ENCODE measurements around the gene LGALS7.
"Not testable (repeated sequence)": the region's sequence is repeated elsewhere in the genome, so short reads cannot be mapped to it uniquely, and the experiment has no call there.

Gene LGALS7

DNA sequence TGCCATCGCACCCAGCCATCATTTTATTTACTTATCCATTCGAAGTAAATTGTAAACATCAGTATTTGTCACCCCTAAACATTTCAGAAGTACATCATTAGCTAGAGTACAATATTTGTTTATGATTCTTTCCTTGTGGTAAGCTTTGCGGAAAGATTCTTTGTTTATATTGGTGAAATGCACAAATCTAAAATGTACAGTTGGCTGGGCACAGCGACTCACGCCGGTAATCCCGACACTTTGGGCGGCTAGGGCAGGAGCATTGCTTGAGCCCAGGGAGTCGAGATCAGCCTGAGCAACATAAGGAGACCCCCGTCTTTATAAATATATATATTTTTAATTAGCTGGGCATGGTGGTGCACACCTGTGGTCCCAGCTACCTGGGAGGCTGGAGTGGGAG is 25.8 kb upstream of the LGALS7 start:
- peak; percentile 38 for DNase-seq

- DNase-seq: not testable (repeated sequence)
These were observed 24.5 kb upstream of the LGALS7 start for GRCh38 chr19:38797781-38798180.

DNA sequence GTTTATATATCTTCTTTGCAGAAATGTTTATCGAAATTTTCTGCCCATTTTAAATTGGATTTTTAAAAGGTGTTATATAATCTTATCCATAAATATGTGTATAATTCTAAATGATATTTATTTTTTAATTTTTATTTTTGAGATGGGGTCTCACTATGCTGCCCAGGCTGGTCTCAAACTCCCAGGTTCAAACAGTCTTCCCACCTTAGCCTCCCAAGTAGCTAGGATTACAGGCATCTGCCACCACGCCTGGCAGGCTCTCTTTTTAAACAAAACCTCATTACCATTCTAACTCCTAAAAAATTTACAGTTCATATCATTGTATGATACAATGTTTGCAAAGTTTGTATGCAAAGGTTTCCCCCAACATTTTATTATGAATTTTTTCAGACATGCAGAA is 22.8 kb upstream of the LGALS7 start:
- no peak for DNase-seq

DNA sequence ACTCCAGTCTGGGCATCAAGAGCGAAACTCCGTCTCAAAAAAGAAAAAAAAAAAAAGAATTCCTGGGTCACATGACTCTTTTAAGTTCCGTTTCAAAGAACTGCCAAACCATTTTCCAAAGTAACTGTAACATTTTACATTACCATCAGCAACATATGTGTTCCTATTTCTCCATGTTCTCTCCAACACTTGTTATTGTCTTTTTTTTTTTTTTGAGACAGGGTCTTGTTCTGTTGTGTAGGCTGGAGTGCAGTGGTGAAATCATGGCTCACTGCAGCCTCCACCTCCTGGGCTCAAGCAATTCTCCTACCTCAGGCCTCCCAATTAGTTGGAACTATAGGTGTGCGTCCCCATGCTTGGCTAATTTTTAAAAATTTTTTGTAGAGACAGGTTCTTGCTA is 22.2 kb upstream of the LGALS7 start:
- no peak for DNase-seq

DNA sequence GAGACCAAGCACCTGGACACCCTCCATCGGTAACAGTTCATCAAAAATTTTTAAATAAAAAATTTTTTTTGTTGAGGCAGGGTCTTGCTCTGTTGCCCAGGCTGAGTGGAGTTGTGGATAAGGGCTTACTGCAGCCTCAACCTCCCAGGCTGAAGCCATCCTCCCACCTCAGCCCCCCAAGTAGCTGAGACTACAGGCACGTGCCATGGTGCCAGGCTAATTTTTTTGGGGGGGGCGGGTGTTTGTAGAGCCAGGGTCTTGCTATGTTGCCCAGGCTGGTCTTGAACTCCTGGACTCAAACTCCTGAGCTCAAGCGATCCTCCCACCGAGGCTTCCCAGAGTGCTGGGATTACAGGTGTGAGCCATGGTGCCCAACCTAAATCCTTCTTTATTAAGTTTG is 20.4 kb upstream of the LGALS7 start:
- DNase-seq: no peak

DNA sequence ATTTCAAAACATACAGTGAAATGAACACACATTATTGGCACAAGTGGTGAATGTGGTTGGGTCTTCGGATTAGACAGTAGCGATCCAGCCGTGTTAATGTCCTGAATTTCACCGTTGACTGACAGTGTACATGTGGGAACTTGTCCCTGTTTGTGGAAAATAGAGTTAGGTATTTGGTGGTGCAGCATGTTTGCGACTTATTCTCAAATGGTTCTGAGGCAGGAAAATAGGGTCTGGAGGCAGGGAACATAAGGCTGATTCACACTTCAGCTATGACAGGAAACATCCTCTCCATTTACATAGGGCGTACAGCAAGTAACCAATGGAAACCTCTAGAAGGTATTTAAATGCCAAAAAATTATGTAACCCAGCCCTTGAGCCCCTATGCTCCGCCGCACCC is 19.9 kb upstream of the LGALS7 start:
- DNase-seq: peak; percentile 34

DNA sequence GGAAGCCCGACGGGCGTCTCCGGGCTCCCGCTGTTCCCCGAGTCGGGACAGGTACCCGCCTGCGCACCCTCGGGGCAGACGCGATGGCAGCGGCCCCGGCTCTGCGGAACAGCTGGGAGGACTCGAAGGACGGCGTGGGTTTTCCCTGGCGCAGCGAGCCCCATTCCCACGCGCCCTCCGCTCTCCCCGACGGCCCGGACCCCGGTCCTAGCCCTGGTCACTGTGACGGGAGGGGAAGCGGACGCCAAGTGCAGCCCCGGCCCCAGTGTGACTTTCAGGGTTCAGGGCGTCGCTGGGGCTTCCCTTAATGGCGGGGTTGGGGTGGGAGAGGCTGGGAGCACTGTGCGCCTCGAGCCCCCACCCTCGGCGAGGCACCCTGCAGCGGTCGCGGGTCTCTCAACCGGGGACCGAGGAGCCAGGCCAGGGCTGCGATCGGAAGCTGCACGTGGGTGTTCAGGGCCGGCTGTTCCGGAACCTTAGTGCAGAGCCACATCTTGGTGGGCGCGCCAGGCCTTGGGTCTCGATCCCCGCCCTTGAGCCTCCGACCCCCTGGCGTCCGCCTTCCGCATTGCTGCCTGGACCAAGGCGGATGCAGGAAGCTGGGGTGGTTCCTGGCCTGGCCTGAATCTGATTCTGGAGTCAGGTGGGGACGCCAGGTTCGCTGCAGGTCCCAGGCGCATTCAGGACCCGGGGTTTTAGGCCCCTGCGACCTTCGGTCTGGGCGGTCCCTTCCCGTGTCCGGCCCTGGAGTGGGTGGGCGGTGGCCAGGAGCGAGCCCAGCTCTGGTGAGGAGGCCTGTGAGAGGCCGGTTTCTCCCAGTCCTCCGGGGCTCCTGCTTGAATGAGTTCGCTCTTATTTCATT is 19.2 kb upstream of the LGALS7 start:
- no peak for DNase-seq

GRCh38 chr19:38791451-38792064 is 18.2 kb upstream of the LGALS7 start:
- not testable (repeated sequence) for DNase-seq

- not testable (repeated sequence) for DNase-seq
These were observed 17.4 kb upstream of the LGALS7 start for GRCh38 chr19:38790507-38791403.

DNA sequence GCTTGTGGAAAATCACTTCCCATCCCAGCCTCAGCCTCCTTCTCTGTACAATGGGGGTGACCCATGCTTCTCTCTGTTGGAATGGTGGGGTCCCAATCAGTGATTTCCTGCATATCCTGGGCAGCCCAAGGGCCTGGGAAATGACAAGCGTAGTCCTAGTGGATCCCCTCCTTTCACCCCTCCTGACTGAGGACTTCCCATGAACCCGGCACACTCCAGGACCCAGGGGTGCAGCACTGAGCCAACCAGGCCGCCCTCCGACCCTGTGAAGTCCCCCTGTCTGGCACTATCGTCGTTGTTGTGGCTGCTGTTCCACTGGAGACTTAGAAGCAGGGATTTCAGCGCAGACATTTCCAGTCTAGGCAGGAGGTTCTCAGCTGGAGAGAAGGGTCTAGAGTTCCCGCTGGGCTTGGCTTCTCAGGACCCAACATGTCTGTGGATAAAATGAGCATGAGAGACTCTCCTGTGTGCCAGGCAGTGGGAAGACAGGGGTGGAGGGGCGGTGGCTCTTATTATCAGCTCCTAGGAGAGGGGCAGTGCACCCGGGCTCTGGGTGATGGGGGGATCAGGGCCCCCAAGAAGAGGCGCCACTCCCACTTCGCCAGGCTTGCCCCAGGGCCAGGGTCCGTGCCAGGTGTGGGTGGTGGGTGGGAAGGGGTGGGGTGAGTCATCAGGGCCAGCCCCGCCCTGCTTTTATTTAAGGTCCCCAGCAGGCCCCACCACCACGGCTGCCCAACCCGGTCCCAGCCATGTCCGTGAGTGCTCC is 15.3 kb upstream of the LGALS7 start, which contains the start of gene LGALS7B:
Gene LGALS7B, plus strand, starts transcription at position 723 of the 766 bp plus-strand sequence. Its CDS starts 27 bp downstream, at position 750.
- DNase-seq: no peak

DNA sequence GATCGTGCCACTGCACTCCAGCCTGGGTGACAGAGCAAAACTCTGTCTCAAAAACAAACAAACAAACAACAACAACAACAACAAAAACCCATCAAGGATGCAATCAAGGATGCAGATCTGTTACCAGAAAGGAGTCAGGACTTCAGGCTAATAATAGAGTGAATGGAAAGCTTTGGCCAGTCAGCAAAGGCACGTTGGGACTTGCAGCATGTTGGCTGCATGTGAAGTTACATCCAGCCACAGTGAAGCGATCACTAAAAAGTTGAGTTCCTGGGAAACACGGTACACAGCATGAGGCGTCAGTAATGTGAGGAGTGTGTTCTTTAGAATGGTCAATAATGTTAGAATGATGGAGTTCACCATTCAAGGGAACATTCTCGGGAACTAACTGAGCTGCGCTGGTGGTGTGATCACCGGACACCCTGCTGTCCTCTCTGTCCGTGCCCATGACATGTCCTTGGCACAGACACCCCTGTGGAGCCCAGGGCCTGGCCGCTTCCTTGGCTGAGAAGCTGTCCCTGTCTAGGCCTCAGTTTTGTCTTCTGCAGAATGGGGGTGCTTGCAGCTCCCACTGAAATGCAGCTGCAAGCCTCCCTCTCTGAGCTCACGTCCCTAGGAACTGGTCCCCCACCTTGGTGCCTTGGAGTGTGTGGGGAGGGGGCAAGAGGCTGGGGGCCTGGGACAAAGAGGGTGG is 13.4 kb upstream of the LGALS7 start:
- DNase-seq: peak; percentile 26

DNA sequence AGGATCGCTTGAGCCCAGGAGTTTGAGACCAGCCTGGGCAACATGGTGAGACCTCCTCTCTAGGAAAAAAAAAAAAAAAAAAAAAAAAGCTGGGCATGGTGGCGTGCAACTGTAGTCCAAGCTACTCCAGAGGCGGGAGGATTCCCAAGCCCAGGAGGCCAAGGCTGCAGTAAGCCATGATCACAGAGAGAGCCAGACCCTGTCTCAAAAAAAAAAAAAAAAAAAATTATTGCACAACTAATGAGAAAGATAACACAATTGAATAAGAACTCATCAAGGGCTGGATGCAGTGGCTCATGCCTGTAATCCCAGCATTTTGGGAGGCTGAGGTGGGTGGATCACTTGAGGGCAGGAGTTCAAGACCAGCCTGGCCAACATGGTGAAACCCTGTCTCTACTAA is 12.7 kb upstream of the LGALS7 start:
- not testable (repeated sequence) for DNase-seq

GRCh38 chr19:38785187-38785699 is 11.9 kb upstream of the LGALS7 start:
- no peak for DNase-seq

- DNase-seq: no peak
These were observed 10.9 kb upstream of the LGALS7 start for GRCh38 chr19:38784224-38784623.

- not testable (repeated sequence) for DNase-seq
These were observed 8.9 kb upstream of the LGALS7 start for GRCh38 chr19:38782212-38782611.

DNA sequence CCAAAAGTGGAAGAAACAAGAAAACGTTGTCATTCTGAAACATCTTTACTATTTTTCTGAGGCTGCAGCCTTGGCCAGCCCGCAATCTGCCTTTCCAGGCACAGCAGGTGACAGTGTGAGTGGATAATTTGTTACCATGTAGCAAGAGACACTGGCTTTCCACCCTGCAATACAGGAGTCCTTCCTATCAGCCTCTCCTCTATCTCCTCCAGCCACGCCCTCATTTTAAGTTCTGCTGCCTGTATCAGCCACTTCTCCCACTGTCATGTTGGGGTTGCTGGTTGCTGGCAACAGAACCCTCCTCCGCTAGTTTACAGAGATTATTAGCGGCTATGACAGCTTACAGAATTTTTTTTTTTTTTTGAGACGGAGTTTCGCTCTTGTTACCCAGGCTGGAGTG is 7.7 kb upstream of the LGALS7 start:
- DNase-seq: no peak

DNA sequence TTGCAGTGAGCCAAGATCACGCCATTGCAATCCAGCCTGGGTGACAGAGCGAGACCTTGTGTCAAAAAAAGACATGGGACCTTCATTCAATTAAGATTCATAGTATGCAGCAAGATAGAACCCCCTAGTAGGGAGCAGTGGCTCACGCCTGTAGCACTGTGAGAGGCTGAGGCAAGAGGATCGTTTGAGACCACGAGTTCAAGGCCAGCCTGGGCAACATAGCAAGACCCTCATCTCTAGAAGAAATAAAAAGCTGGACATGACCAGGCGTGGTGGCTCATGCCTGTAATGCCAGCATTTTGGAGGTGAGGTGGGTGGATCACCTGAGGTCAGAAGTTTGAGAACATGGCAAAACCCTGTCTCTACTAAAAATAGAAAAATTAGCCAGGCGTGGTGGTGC is 7.1 kb upstream of the LGALS7 start:
- no peak for DNase-seq

- no peak for DNase-seq
These were observed 5.4 kb upstream of the LGALS7 start for GRCh38 chr19:38778733-38779132.

- DNase-seq: no peak
These were observed 1.0 kb upstream of the LGALS7 start for GRCh38 chr19:38774181-38774950.

GRCh38 chr19:38771569-38771968 is 1.7 kb downstream of the LGALS7 start:
- DNase-seq: not testable (repeated sequence)

GRCh38 chr19:38770949-38771275 is 2.4 kb downstream of the LGALS7 start:
- not testable (repeated sequence) for DNase-seq
